ENCODE results near the gene USF2.

The USF2 gene

DNA sequence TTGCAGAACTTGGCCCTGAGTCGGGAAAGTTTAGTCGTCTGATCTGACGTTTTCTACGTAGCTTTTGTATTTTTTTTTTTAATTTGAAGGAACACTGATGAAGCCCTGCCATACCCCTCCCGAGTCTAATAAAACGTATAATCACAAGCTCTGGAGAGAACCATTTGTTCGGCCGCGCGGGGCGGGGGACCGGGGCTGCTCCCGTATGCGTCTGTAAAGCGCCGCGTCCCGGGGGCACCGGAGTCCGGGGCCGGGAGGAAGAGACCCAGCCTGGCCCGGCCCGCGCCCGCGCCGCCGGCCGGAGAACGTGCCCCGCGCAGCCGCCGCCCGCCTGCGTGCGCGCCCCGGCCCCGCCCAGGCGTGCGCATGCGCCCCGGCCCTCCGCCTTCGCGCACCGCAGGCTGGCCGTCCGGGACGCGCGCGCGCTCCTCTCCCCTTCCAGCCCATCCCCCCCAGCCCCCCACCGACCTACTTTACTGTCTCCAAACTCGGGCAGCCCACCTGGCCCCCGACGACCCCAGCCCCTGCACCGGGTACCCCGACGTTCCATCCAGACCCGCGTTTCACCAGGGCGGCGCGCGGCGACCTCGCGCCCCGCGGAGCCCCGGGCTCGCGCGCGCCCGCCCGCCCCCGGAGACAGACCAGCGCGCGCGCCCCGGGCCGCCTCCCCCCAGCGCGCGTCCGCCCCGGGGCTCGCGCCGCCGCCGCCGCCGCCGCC is 785 bp upstream of the USF2 start:
- H3K4me3 ChIP-seq (ENCODE audit: low read depth, low read length): peak overlapping the region; percentile 55
- ChIA-PET CTCF (interaction anchor here (0.5 to 1.4 kb wide), 4 partner anchors 65 to 198 kb away, joined by 3 to 4 read pairs (median 3); no protein-coding TSS in a partner anchor), POLR2A (interaction anchor here (0.6 to 2.5 kb wide), 13 partner anchors 10 to 734 kb away, joined by 3 to 17 read pairs (median 4); no protein-coding TSS in a partner anchor)
- H3K27ac ChIP-seq (ENCODE audit: extremely low read depth, low read depth, low read length): peak overlapping the region; percentile 100
- no peaks in the 10 kb centered on the region for H3K9me3 ChIP-seq (ENCODE audit: control insufficient read depth, insufficient read depth, low read depth, low read length)
- H3K4me1 ChIP-seq (ENCODE audit: control insufficient read depth, insufficient read depth, low read length): peaks cover 24% of the 10 kb centered on the region
- H3K36me3 ChIP-seq (ENCODE audit: control insufficient read depth in 2 of 2, insufficient read depth in 1 of 2, low read length in 2 of 2): peaks cover 48 to 59% of the 10 kb centered on the region in 2 experiments
- TF ChIP-seq ZNF549 (tag by site-specific recombination; IDR thresholded peaks at IDR 0.05) (no peak), ZNF221 (tag by site-specific recombination; IDR thresholded peaks at IDR 0.05; ENCODE audit: borderline replicate concordance) (no peak), ZNF768 (tag by site-specific recombination; IDR thresholded peaks at IDR 0.05) (0 out of 2 replicates have a peak, but pooled peaks have one; percentile 6), ZNF416 (tag by site-specific recombination; IDR thresholded peaks at IDR 0.05) (no peak), SCRT1 (tag by site-specific recombination; IDR thresholded peaks at IDR 0.05; ENCODE audit: borderline replicate concordance) (no peak), REPIN1 (tag by site-specific recombination; IDR thresholded peaks at IDR 0.05; ENCODE audit: low read depth) (no peak; the same call in 1 of the 2 replicates), ZNF302 (tag by site-specific recombination; IDR thresholded peaks at IDR 0.05; ENCODE audit: low read depth) (no peak), ZBTB48 (tag by site-specific recombination; IDR thresholded peaks at IDR 0.05) (peak; percentile 69), GLI4 (tag by site-specific recombination; IDR thresholded peaks at IDR 0.05) (no peak), ZNF157 (tag by site-specific recombination; IDR thresholded peaks at IDR 0.05) (no peak), ZBTB8A (tag by site-specific recombination; IDR thresholded peaks at IDR 0.05) (peak; percentile 63), ZNF211 (tag by site-specific recombination; IDR thresholded peaks at IDR 0.05; ENCODE audit: low read depth) (no peak), ZNF629 (tag by site-specific recombination; IDR thresholded peaks at IDR 0.05) (0 out of 2 replicates have a peak, but pooled peaks have one; percentile 61), KLF9 (tag by site-specific recombination; IDR thresholded peaks at IDR 0.05; ENCODE audit: low read depth) (no peak), ZNF10 (tag by site-specific recombination; IDR thresholded peaks at IDR 0.05) (no peak), ZNF324 (tag by site-specific recombination; IDR thresholded peaks at IDR 0.05) (peak; percentile 56; the same call in 1 of the 2 replicates), ZSCAN4 (tag by site-specific recombination; IDR thresholded peaks at IDR 0.05) (no peak), KLF8 (tag by site-specific recombination; IDR thresholded peaks at IDR 0.05) (no peak; the same call in none of the 2 replicates), ZNF174 (tag by site-specific recombination; IDR thresholded peaks at IDR 0.05) (no peak), ZNF660 (tag by site-specific recombination; IDR thresholded peaks at IDR 0.05) (peak; percentile 83; the same call in 1 of the 2 replicates), ZNF571 (tag by site-specific recombination; IDR thresholded peaks at IDR 0.05) (no peak)
- TF ChIP-seq, protein P1, sequence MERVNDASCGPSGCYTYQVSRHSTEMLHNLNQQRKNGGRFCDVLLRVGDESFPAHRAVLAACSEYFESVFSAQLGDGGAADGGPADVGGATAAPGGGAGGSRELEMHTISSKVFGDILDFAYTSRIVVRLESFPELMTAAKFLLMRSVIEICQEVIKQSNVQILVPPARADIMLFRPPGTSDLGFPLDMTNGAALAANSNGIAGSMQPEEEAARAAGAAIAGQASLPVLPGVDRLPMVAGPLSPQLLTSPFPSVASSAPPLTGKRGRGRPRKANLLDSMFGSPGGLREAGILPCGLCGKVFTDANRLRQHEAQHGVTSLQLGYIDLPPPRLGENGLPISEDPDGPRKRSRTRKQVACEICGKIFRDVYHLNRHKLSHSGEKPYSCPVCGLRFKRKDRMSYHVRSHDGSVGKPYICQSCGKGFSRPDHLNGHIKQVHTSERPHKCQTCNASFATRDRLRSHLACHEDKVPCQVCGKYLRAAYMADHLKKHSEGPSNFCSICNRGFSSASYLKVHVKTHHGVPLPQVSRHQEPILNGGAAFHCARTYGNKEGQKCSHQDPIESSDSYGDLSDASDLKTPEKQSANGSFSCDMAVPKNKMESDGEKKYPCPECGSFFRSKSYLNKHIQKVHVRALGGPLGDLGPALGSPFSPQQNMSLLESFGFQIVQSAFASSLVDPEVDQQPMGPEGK (tag by site-specific recombination; IDR thresholded peaks at IDR 0.05): peak; percentile 81; the same call in 1 of the 2 replicates
- TF ChIP-seq, protein P2, sequence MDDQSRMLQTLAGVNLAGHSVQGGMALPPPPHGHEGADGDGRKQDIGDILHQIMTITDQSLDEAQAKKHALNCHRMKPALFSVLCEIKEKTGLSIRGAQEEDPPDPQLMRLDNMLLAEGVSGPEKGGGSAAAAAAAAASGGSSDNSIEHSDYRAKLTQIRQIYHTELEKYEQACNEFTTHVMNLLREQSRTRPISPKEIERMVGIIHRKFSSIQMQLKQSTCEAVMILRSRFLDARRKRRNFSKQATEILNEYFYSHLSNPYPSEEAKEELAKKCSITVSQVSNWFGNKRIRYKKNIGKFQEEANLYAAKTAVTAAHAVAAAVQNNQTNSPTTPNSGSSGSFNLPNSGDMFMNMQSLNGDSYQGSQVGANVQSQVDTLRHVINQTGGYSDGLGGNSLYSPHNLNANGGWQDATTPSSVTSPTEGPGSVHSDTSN (CRISPR knock-in tag; IDR thresholded peaks at IDR 0.05): no peak
- TF ChIP-seq, protein P3, sequence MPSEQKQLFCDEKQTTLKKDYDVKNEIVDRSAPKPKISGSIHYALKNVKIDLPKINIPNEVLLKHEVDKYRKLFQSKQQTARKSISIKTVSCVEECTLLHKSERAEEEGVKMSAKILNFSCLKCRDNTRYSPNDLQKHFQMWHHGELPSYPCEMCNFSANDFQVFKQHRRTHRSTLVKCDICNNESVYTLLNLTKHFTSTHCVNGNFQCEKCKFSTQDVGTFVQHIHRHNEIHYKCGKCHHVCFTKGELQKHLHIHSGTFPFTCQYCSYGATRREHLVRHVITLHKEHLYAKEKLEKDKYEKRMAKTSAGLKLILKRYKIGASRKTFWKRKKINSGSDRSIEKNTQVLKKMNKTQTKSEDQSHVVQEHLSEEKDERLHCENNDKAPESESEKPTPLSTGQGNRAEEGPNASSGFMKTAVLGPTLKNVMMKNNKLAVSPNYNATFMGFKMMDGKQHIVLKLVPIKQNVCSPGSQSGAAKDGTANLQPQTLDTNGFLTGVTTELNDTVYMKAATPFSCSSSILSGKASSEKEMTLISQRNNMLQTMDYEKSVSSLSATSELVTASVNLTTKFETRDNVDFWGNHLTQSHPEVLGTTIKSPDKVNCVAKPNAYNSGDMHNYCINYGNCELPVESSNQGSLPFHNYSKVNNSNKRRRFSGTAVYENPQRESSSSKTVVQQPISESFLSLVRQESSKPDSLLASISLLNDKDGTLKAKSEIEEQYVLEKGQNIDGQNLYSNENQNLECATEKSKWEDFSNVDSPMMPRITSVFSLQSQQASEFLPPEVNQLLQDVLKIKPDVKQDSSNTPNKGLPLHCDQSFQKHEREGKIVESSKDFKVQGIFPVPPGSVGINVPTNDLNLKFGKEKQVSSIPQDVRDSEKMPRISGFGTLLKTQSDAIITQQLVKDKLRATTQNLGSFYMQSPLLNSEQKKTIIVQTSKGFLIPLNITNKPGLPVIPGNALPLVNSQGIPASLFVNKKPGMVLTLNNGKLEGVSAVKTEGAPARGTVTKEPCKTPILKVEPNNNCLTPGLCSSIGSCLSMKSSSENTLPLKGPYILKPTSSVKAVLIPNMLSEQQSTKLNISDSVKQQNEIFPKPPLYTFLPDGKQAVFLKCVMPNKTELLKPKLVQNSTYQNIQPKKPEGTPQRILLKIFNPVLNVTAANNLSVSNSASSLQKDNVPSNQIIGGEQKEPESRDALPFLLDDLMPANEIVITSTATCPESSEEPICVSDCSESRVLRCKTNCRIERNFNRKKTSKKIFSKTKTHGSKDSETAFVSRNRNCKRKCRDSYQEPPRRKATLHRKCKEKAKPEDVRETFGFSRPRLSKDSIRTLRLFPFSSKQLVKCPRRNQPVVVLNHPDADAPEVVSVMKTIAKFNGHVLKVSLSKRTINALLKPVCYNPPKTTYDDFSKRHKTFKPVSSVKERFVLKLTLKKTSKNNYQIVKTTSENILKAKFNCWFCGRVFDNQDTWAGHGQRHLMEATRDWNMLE (tag by site-specific recombination; conservative IDR thresholded peaks at IDR 0.05; ENCODE audit: low read depth): 0 out of 2 replicates have a peak, but pooled peaks have one; percentile 29
- TF ChIP-seq, protein P4, sequence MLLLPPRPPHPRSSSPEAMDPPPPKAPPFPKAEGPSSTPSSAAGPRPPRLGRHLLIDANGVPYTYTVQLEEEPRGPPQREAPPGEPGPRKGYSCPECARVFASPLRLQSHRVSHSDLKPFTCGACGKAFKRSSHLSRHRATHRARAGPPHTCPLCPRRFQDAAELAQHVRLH (tag by site-specific recombination; IDR thresholded peaks at IDR 0.05): no peak
- TF ChIP-seq, protein P5, sequence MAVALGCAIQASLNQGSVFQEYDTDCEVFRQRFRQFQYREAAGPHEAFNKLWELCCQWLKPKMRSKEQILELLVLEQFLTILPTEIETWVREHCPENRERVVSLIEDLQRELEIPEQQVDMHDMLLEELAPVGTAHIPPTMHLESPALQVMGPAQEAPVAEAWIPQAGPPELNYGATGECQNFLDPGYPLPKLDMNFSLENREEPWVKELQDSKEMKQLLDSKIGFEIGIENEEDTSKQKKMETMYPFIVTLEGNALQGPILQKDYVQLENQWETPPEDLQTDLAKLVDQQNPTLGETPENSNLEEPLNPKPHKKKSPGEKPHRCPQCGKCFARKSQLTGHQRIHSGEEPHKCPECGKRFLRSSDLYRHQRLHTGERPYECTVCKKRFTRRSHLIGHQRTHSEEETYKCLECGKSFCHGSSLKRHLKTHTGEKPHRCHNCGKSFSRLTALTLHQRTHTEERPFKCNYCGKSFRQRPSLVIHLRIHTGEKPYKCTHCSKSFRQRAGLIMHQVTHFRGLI (tag by site-specific recombination; IDR thresholded peaks at IDR 0.05): peak; percentile 57; the same call in 1 of the 2 replicates

Data from HEK293 (cell line).